ENCODE results near the gene NOCT. TPM values are rescaled to one million over a fixed set of nuclear protein-coding genes. Genes with fewer than 3 reads are reported as not detected.

The NOCT gene
- total RNA-seq, 1 experiment from 2014 or later, result 20.4 TPM

- ChIA-PET CTCF (no interaction called here), RAD21 (ENCODE audit: low non-redundant PET in 1 of 2, low total read pairs in 2 of 2, uncharacterized antibody in 2 of 2, unreplicated experiment in 2 of 2) (no interaction called here), POLR2A (no interaction called here)
- no peak overlapping the region for H3K4me2 ChIP-seq (ENCODE audit: low read length)
- H2AFZ ChIP-seq (ENCODE audit: low read depth, low read length, poor library complexity, severe bottlenecking), result no peak overlapping the region
- no peak overlapping the region for H3K4me3 ChIP-seq (replicated peaks in 1 of 2; ENCODE audit: low read depth in 1 of 2, low read length in 2 of 2)
- no peaks in the 10 kb centered on the region for H3K27me3 ChIP-seq (ENCODE audit: insufficient read depth, low read length)
- H4K20me1 ChIP-seq (ENCODE audit: insufficient read depth), result no peaks in the 10 kb centered on the region
- no peaks in the 10 kb centered on the region for H3K9me3 ChIP-seq (ENCODE audit: control insufficient read depth in 1 of 2, insufficient read depth in 1 of 2, low read depth in 1 of 2, low read length in 2 of 2)
- H3K36me3 ChIP-seq (ENCODE audit: control insufficient read depth in 1 of 2, insufficient read depth in 2 of 2, low read length in 2 of 2), result no peaks in the 10 kb centered on the region
- H3K79me2 ChIP-seq (ENCODE audit: insufficient read depth, low read length), result no peaks in the 10 kb centered on the region
- no peak for DNase-seq (ENCODE audit: low read depth, low spot score)
- H3K4me1 ChIP-seq (ENCODE audit: control insufficient read depth in 1 of 2, insufficient read depth in 2 of 2, low read length in 2 of 2), result no peaks in the 10 kb centered on the region
- no peak overlapping the region for H3K27ac ChIP-seq (ENCODE audit: low read depth, low read length)
- no TSS peak for BruUV-seq (replicated peaks)
- H3K9ac ChIP-seq (ENCODE audit: low read length), result no peak overlapping the region
- ATAC-seq, result no peak
- no peaks in the 10 kb centered on the region for H3K9me2 ChIP-seq (ENCODE audit: insufficient read depth)
- intact Hi-C loops (cut with micrococcal nuclease), result loop anchor here (10.0 kb wide), 1 partner anchor 443 kb away; no protein-coding TSS in a partner anchor
- TF ChIP-seq TCF7L2 (IDR thresholded peaks at IDR 0.05; ENCODE audit: borderline replicate concordance, extremely low read depth, insufficient read depth, insufficient read length) (no peak), MAX (IDR thresholded peaks at IDR 0.05) (no peak), EZH2 (IDR thresholded peaks at IDR 0.05) (no peak), YY1 (IDR thresholded peaks at IDR 0.05; ENCODE audit: extremely low read depth, insufficient replicate concordance, low read depth, low read length) (no peak), SRF (IDR thresholded peaks at IDR 0.05; ENCODE audit: low read depth) (no peak), EGR1 (IDR thresholded peaks at IDR 0.05; ENCODE audit: low read depth) (no peak), SIN3A (IDR thresholded peaks at IDR 0.05; ENCODE audit: low read depth) (no peak), SP1 (IDR thresholded peaks at IDR 0.05; ENCODE audit: low read depth) (no peak), POLR2AphosphoS5 (IDR thresholded peaks at IDR 0.05; ENCODE audit: low read depth, low read length) (no peak)
- TF ChIP-seq, protein P1, sequence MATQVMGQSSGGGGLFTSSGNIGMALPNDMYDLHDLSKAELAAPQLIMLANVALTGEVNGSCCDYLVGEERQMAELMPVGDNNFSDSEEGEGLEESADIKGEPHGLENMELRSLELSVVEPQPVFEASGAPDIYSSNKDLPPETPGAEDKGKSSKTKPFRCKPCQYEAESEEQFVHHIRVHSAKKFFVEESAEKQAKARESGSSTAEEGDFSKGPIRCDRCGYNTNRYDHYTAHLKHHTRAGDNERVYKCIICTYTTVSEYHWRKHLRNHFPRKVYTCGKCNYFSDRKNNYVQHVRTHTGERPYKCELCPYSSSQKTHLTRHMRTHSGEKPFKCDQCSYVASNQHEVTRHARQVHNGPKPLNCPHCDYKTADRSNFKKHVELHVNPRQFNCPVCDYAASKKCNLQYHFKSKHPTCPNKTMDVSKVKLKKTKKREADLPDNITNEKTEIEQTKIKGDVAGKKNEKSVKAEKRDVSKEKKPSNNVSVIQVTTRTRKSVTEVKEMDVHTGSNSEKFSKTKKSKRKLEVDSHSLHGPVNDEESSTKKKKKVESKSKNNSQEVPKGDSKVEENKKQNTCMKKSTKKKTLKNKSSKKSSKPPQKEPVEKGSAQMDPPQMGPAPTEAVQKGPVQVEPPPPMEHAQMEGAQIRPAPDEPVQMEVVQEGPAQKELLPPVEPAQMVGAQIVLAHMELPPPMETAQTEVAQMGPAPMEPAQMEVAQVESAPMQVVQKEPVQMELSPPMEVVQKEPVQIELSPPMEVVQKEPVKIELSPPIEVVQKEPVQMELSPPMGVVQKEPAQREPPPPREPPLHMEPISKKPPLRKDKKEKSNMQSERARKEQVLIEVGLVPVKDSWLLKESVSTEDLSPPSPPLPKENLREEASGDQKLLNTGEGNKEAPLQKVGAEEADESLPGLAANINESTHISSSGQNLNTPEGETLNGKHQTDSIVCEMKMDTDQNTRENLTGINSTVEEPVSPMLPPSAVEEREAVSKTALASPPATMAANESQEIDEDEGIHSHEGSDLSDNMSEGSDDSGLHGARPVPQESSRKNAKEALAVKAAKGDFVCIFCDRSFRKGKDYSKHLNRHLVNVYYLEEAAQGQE (IDR thresholded peaks at IDR 0.05; ENCODE audit: low read depth), result no peak
These were observed 76.7 kb downstream of the NOCT start for GRCh38 chr4:139092271-139092670.

Other genes with a start within 250 kb of the NOCT start
- 28.2 TPM for gene ELF2, start 161.4 kb downstream of the NOCT start, total RNA-seq (2021; ENCODE audit: unreplicated experiment)

Measured in HCT116 (cell line).